ENCODE measurements around the gene MARCHF11. TPM values are rescaled to one million over a fixed set of nuclear protein-coding genes. Genes with fewer than 3 reads are reported as not detected.

Gene MARCHF11
- total RNA-seq, 1 experiment from 2014 or later, result not detected

- no peak for ATAC-seq
- no peak for DNase-seq (ENCODE audit: low read depth, low spot score)
- TF ChIP-seq REST (IDR thresholded peaks at IDR 0.05; ENCODE audit: insufficient read depth in 1 of 2, low read depth in 2 of 2, low read length in 1 of 2), result no peak
- no peak for TF ChIP-seq POLR2AphosphoS5 (IDR thresholded peaks at IDR 0.05; ENCODE audit: low read depth, low read length)
- no peak for TF ChIP-seq SIN3A (IDR thresholded peaks at IDR 0.05; ENCODE audit: borderline replicate concordance, insufficient read depth, low read depth, low read length)
- no peak for TF ChIP-seq CTCF (IDR thresholded peaks at IDR 0.05)
- TF ChIP-seq TCF7L2 (IDR thresholded peaks at IDR 0.05; ENCODE audit: low read depth, low read length), result no peak
- BruUV-seq (replicated peaks), result no TSS peak
- ChIA-PET CTCF (no interaction called here), POLR2A (no interaction called here)
- Histone ChIP-seq H3K4me3 (ENCODE audit: low read depth in 2 of 2, low read length in 2 of 2) (no peak overlapping the region), H3K27me3 (ENCODE audit: control insufficient read depth, insufficient read depth, low read length) (no peaks in the 10 kb centered on the region), H3K36me3 (ENCODE audit: control insufficient read depth, insufficient read depth, low read length) (no peaks in the 10 kb centered on the region), H3K4me1 (ENCODE audit: control insufficient read depth, insufficient read depth, low read length) (no peaks in the 10 kb centered on the region), H3K27ac (ENCODE audit: low read length) (no peak overlapping the region), H3K9me3 (ENCODE audit: control insufficient read depth, insufficient read depth, low read depth, low read length) (no peaks in the 10 kb centered on the region)
- intact Hi-C loops (cut with micrococcal nuclease; ENCODE audit: unreplicated experiment) (no loop called here), in situ Hi-C loops (cut with HindIII; ENCODE audit: low pct_unique_long_range_greater_than_20kb, low sequenced_read_pairs) (no loop called here)
These were observed 150.9 kb downstream of the MARCHF11 start for GRCh38 chr5:16028708-16029107.

GRCh38 chr5:16025681-16026080, 153.9 kb downstream of the MARCHF11 start:
- ChIA-PET POLR2A (no interaction called here), CTCF (no interaction called here)
- H3K9me3 ChIP-seq (ENCODE audit: control insufficient read depth, insufficient read depth, low read depth, low read length), result no peaks in the 10 kb centered on the region
- in situ Hi-C loops (cut with HindIII; ENCODE audit: low pct_unique_long_range_greater_than_20kb, low sequenced_read_pairs), result no loop called here
- BruUV-seq (replicated peaks), result no TSS peak
- H3K27ac ChIP-seq (ENCODE audit: low read length), result no peak overlapping the region
- H3K4me1 ChIP-seq (ENCODE audit: control insufficient read depth, insufficient read depth, low read length), result no peaks in the 10 kb centered on the region
- no peak overlapping the region for H3K4me3 ChIP-seq (ENCODE audit: low read depth in 2 of 2, low read length in 2 of 2)
- no peak for DNase-seq (ENCODE audit: low read depth, low spot score)
- no peaks in the 10 kb centered on the region for H3K27me3 ChIP-seq (ENCODE audit: control insufficient read depth, insufficient read depth, low read length)
- intact Hi-C loops (cut with micrococcal nuclease; ENCODE audit: unreplicated experiment), result no loop called here
- H3K36me3 ChIP-seq (ENCODE audit: control insufficient read depth, insufficient read depth, low read length), result no peaks in the 10 kb centered on the region
- ATAC-seq, result no peak
- TF ChIP-seq SIN3A (IDR thresholded peaks at IDR 0.05; ENCODE audit: borderline replicate concordance, insufficient read depth, low read depth, low read length), result no peak
- no peak for TF ChIP-seq CTCF (IDR thresholded peaks at IDR 0.05)
- TF ChIP-seq TCF7L2 (IDR thresholded peaks at IDR 0.05; ENCODE audit: low read depth, low read length), result no peak

Data from Panc1 (cell line).